ENCODE data around the gene CATSPERD. TPM values are rescaled to one million over a fixed set of nuclear protein-coding genes. Genes with fewer than 3 reads are reported as not detected.

The CATSPERD gene
- total RNA-seq, 2 donors from 2014 or later, result not detected

DNA sequence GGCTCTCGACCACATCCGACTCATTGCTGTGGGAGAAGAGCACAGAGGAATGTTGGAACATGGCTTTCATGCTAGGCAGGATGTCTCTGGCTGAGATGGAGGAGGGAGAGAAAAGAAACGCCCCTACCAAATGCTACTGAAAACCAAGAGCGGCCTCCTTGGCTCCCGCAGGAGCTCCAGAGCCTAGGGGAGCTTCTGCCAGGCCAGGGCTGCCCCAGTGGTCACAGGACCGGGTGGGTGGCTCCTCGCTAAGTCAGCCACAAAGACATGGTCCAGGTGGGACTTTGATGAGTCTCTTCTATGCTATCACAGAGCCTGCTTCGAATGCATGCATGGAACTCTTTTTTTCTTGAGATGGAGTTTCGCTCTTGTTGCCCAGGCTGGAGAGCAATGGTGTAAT, 7.2 kb upstream of the CATSPERD start:
- Histone ChIP-seq H3K36me3 (peaks cover 3% of the 10 kb centered on the region), H3K4me3 (no peak overlapping the region)
- intact Hi-C loops (cut with DNase I), result no loop called here

DNA sequence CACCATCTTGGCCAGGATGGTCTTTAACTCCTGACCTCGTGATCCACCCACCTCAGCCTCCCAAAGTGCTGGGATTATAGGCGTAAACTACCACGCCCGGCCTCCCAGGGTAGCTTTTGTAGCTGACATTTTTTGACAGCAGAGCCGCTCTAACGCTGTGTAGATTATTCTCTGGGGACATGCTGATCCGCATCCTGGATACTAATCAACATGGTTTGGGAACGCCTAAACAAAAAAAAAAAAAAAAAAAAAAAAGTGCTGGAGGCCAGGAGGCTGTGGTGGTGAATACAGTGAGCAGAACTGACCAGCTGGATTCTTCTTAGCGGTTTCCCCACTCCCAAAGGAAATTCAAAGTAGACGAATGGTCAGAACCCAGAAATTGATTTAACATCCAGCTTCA, 5.6 kb upstream of the CATSPERD start:
- Histone ChIP-seq H3K4me1 (peaks cover 12% of the 10 kb centered on the region), H3K36me3 (peaks cover 3% of the 10 kb centered on the region), H3K4me3 (no peak overlapping the region), H3K27me3 (no peaks in the 10 kb centered on the region), H3K27ac (no peak overlapping the region), H3K9me3 (no peaks in the 10 kb centered on the region), H3K9ac (ENCODE audit: low read depth in 2 of 2, low read length in 2 of 2) (no peak overlapping the region)
- DNase-seq, result no peak
- TF ChIP-seq, protein P1, sequence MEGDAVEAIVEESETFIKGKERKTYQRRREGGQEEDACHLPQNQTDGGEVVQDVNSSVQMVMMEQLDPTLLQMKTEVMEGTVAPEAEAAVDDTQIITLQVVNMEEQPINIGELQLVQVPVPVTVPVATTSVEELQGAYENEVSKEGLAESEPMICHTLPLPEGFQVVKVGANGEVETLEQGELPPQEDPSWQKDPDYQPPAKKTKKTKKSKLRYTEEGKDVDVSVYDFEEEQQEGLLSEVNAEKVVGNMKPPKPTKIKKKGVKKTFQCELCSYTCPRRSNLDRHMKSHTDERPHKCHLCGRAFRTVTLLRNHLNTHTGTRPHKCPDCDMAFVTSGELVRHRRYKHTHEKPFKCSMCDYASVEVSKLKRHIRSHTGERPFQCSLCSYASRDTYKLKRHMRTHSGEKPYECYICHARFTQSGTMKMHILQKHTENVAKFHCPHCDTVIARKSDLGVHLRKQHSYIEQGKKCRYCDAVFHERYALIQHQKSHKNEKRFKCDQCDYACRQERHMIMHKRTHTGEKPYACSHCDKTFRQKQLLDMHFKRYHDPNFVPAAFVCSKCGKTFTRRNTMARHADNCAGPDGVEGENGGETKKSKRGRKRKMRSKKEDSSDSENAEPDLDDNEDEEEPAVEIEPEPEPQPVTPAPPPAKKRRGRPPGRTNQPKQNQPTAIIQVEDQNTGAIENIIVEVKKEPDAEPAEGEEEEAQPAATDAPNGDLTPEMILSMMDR (IDR thresholded peaks at IDR 0.05), result no peak
- intact Hi-C loops (cut with DNase I), result no loop called here

More for the DNA sequence above, 7.2 kb upstream of the CATSPERD start:
- Histone ChIP-seq H3K27ac (no peak overlapping the region), H3K9me3 (no peaks in the 10 kb centered on the region), H3K9ac (ENCODE audit: low read depth in 2 of 2, low read length in 2 of 2) (no peak overlapping the region), H3K4me1 (peaks cover 4% of the 10 kb centered on the region), H3K27me3 (no peaks in the 10 kb centered on the region)
- no peak for DNase-seq
- TF ChIP-seq, protein P1 (IDR thresholded peaks at IDR 0.05), result no peak

DNA sequence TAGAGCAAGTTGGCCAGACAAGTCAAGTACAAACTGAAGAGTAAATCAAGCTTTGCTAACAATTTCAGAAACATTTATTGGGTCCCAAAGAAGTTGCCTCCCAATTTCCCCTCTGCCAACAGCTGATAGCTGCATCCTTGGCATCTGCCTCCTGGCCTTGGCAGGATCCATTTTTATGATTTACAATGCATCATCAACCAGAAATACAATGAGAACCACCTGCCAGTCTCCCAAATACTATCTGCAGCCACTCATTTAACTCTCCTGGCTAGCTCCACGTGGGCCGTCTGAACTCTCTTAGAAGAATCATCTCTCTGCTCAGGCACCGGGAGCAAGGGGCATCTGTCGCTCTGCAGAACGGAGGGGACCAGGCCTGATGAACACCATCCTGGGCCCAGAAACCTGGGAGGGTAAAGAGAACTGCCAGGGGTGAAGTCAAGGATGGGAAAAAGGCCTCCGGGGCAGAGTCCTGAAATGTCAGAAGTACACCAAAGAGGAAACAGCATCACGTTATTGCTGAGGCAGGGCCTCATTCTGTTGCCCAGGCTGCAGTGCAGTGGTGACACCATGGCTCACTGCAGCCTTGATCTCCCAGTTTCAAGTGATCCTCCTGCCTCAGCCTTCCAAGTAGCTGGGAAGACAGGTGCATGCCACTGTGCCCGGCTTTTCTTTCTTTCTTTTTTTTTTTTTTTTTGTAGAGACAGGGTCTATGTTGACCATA, 3.1 kb upstream of the CATSPERD start:
- Histone ChIP-seq H3K4me3 (no peak overlapping the region), H3K36me3 (peaks cover 3% of the 10 kb centered on the region), H3K4me1 (peaks cover 12% of the 10 kb centered on the region), H3K27me3 (no peaks in the 10 kb centered on the region), H3K27ac (no peak overlapping the region), H3K9ac (ENCODE audit: low read depth in 2 of 2, low read length in 2 of 2) (no peak overlapping the region), H3K9me3 (no peaks in the 10 kb centered on the region)
- TF ChIP-seq, protein P1 (IDR thresholded peaks at IDR 0.05), result no peak
- DNase-seq, result no peak
- intact Hi-C loops (cut with DNase I), result no loop called here

DNA sequence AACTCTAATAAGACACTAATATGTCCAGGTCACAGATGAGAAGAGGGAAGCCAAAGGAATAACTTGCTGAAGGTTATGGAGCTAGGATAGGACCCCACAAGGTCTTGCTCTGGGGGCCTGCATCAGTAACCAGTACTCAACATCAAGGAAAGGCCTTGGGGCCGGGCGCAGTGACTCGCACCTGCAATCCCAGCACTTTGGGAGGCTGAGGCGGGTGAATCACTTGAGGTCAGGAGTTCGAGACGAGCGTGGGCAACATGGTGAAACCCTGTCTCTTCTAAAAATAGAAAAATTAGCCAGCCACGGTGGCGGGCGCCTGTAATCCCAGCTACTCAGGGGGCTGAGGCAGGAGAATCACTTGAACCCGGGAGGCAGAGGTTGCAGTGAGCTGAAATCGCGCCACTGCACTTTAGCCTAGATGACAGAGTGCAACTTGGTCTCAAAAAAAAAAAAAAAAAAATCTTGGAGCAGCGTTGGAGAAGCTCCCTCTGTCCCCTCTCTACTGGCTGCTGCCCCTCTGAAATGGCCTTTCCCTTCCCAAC, 2.3 kb upstream of the CATSPERD start:
- H3K9ac ChIP-seq (ENCODE audit: low read depth in 2 of 2, low read length in 2 of 2), result no peak overlapping the region
- intact Hi-C loops (cut with DNase I), result no loop called here
- H3K4me1 ChIP-seq, result peaks cover 12% of the 10 kb centered on the region
- H3K27ac ChIP-seq, result no peak overlapping the region
- DNase-seq, result no peak
- H3K4me3 ChIP-seq, result no peak overlapping the region
- TF ChIP-seq, protein P1 (IDR thresholded peaks at IDR 0.05), result no peak
- no peaks in the 10 kb centered on the region for H3K27me3 ChIP-seq
- no peaks in the 10 kb centered on the region for H3K9me3 ChIP-seq
- peaks cover 3% of the 10 kb centered on the region for H3K36me3 ChIP-seq

DNA sequence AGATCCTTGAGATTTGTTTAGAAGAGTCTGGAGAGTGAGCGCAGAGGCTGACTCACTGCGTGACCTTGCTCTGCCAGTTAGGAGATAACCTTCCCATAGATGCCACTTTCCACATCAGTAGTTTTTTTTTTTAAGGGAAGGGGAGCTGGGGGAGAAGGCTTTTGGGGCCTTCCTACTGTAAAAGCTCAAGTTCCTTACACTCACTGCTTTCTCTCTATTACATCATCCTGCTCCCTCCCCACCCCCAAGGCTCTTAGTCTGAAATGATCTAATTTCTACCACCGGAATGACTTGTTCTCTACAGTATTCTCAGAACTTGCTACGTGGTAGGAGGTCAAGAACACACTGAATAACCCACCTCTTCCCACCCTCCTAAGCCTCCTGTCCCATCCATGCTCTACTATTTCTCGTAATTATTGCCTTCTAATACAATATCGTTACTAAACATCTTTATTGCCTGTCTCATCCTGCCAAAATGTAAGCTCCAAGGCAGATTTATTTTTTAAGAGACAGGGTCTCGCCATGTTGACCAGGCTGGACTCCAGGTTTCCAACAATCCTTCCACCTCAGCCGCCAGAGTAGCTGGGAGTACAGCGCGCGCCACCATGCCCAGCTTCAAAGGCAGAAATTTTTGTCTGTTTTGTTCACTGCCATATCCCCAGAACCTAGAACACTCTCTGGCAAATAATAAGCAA, 1.7 kb upstream of the CATSPERD start:
- intact Hi-C loops (cut with DNase I), result no loop called here
- peaks cover 12% of the 10 kb centered on the region for H3K4me1 ChIP-seq
- H3K27ac ChIP-seq, result no peak overlapping the region
- DNase-seq, result no peak
- H3K4me3 ChIP-seq, result peak overlapping the region; percentile 100
- H3K9ac ChIP-seq (ENCODE audit: low read depth in 2 of 2, low read length in 2 of 2), result peak overlapping the region; percentile 87 to 91
- TF ChIP-seq, protein P1 (IDR thresholded peaks at IDR 0.05), result no peak
- H3K9me3 ChIP-seq, result no peaks in the 10 kb centered on the region
- H3K36me3 ChIP-seq, result no peaks in the 10 kb centered on the region
- no peaks in the 10 kb centered on the region for H3K27me3 ChIP-seq

All from colonic mucosa (tissue), 4 donors.